Measurements from ENCODE around the gene AXL. TPM values are rescaled to one million over a fixed set of nuclear protein-coding genes. Genes with fewer than 3 reads are reported as not detected.

The AXL gene
- total and polyA plus RNA-seq, 2 donors (not counting 3 experiments of a cell fraction or from before 2014, with no cell fraction given) = 86.9 to 172 TPM

DNA sequence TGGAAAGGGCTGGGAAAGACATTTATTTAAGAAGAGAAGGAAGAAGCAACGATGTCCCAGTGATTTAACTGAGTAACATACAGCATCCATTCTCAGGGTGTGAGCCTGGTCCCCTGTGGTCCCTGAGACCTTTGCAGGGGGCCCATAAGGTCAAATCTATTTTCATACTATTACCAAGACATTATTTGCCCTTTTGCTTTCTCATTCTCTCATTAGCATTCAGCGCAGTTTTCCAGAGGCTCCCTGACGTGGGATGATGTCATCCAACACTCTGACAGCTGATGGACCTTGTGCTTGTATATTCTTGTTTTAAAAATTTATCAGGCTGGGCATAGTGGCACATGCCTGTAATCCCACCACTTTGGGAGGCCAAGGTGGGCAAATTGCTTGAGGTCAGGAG, 26.8 kb downstream of the AXL start:
- Histone ChIP-seq H3K27me3 (ENCODE audit: control insufficient read depth in 2 of 2, insufficient read depth in 2 of 2, low read length in 2 of 2) (no peaks in the 10 kb centered on the region), H3K4me3 (replicated peaks in 1 of 3; ENCODE audit: insufficient read depth in 1 of 3, low read depth in 1 of 3, low read length in 3 of 3) (no peak overlapping the region), H3K79me2 (ENCODE audit: control insufficient read depth, insufficient read depth, low read length) (peaks cover 11% of the 10 kb centered on the region), H3K36me3 (ENCODE audit: control insufficient read depth in 2 of 2, extremely low read depth in 1 of 2, insufficient read depth in 2 of 2, low read length in 2 of 2) (peaks cover 31 to 36% of the 10 kb centered on the region in 2 experiments), H4K20me1 (replicated peaks; ENCODE audit: control insufficient read depth, extremely low read depth, insufficient read depth, low read length) (no peaks in the 10 kb centered on the region), H3K4me2 (ENCODE audit: insufficient read depth, low read length) (no peak overlapping the region), H3K9ac (replicated peaks; ENCODE audit: extremely low read depth, insufficient read depth, low read length) (no peak overlapping the region), H3K9me3 (replicated peaks; ENCODE audit: control insufficient read depth, insufficient read depth, low read length) (no peaks in the 10 kb centered on the region), H2AFZ (ENCODE audit: low read depth, low read length) (no peak overlapping the region), H3K4me1 (ENCODE audit: control insufficient read depth, extremely low read depth, insufficient read depth, low read length) (no peaks in the 10 kb centered on the region), H3K9me1 (replicated peaks; ENCODE audit: control insufficient read depth, extremely low read depth, insufficient read depth, low read length) (no peaks in the 10 kb centered on the region), H3K27ac (ENCODE audit: insufficient read depth, low read depth, low read length) (no peak overlapping the region)
- no TSS peak for BruUV-seq (replicated peaks)
- TF ChIP-seq FOS (IDR thresholded peaks at IDR 0.05; ENCODE audit: borderline replicate concordance, insufficient read depth, low read length) (no peak), JUN (IDR thresholded peaks at IDR 0.05; ENCODE audit: borderline replicate concordance, insufficient read depth, insufficient read length, low read depth) (peak; percentile 8), GATA2 (IDR thresholded peaks at IDR 0.05; ENCODE audit: insufficient read depth, insufficient read length, low read depth, low read length) (no peak), MYC (IDR thresholded peaks at IDR 0.05; ENCODE audit: low read depth, low read length) (no peak), POLR2AphosphoS5 (IDR thresholded peaks at IDR 0.05; ENCODE audit: insufficient read depth, low read depth, low read length) (no peak), POLR2A (IDR thresholded peaks at IDR 0.05; ENCODE audit: low read depth, low read length) (no peak)
- TF ChIP-seq, protein P1, sequence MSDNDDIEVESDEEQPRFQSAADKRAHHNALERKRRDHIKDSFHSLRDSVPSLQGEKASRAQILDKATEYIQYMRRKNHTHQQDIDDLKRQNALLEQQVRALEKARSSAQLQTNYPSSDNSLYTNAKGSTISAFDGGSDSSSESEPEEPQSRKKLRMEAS (IDR thresholded peaks at IDR 0.05; ENCODE audit: insufficient read depth, insufficient read length) = no peak
- TF ChIP-seq, protein P2, sequence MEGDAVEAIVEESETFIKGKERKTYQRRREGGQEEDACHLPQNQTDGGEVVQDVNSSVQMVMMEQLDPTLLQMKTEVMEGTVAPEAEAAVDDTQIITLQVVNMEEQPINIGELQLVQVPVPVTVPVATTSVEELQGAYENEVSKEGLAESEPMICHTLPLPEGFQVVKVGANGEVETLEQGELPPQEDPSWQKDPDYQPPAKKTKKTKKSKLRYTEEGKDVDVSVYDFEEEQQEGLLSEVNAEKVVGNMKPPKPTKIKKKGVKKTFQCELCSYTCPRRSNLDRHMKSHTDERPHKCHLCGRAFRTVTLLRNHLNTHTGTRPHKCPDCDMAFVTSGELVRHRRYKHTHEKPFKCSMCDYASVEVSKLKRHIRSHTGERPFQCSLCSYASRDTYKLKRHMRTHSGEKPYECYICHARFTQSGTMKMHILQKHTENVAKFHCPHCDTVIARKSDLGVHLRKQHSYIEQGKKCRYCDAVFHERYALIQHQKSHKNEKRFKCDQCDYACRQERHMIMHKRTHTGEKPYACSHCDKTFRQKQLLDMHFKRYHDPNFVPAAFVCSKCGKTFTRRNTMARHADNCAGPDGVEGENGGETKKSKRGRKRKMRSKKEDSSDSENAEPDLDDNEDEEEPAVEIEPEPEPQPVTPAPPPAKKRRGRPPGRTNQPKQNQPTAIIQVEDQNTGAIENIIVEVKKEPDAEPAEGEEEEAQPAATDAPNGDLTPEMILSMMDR (IDR thresholded peaks at IDR 0.05; ENCODE audit: extremely low read depth in 1 of 2, insufficient read depth in 1 of 2, low read depth in 1 of 2, low read length in 2 of 2) = no peak
- FAIRE-seq = no peak
- ChIA-PET POLR2A (no interaction called here), CTCF (interaction anchor here (1.8 to 3.9 kb wide), 2 partner anchors 16 to 42 kb away, joined by 9 to 14 read pairs; no protein-coding TSS in a partner anchor)
- dilution Hi-C loops (cut with MboI; ENCODE audit: extremely low pct_ligation_motif_present, low sequenced_read_pairs) = no loop called here
- no peak for DNase-seq (ENCODE audit: low read depth, low spot score)
- intact Hi-C loops (cut with micrococcal nuclease) = no loop called here

Measured in endothelial cell of umbilical vein (primary cell).